Measurements from ENCODE around the gene PPIA. TPM values are rescaled to one million over a fixed set of nuclear protein-coding genes. Genes with fewer than 3 reads are reported as not detected.
A peak's percentile ranks its signal among the peaks of the same experiment; 100 is the strongest.
"Not testable (repeated sequence)": the region's sequence is repeated elsewhere in the genome, so short reads cannot be mapped to it uniquely, and the experiment has no call there.

The PPIA gene
- total RNA-seq, 1 experiment from 2014 or later: 4,122 TPM

- Histone ChIP-seq H3K4me3 (ENCODE audit: insufficient read depth, low read depth, low read length) (no peak overlapping the region), H3K27me3 (ENCODE audit: control insufficient read depth, insufficient read depth, low read length) (no peaks in the 10 kb centered on the region), H3K36me3 (replicated peaks; ENCODE audit: control insufficient read depth, insufficient read depth, low read length) (peaks cover 32% of the 10 kb centered on the region)
- no peak for DNase-seq
Observed at GRCh38 chr7:44768628-44769371, 27.7 kb upstream of the PPIA start.

GRCh38 chr7:44769376-44769775 lies 27.1 kb upstream of the PPIA start:
- Histone ChIP-seq H3K27me3 (ENCODE audit: control insufficient read depth, insufficient read depth, low read length) (no peaks in the 10 kb centered on the region), H3K4me3 (ENCODE audit: insufficient read depth, low read depth, low read length) (no peak overlapping the region), H3K36me3 (replicated peaks; ENCODE audit: control insufficient read depth, insufficient read depth, low read length) (peaks cover 26% of the 10 kb centered on the region)
- DNase-seq: peak; percentile 41

- no peak for DNase-seq
- Histone ChIP-seq H3K27me3 (ENCODE audit: control insufficient read depth, insufficient read depth, low read length) (no peaks in the 10 kb centered on the region), H3K4me3 (ENCODE audit: insufficient read depth, low read depth, low read length) (no peak overlapping the region), H3K36me3 (replicated peaks; ENCODE audit: control insufficient read depth, insufficient read depth, low read length) (peaks cover 22% of the 10 kb centered on the region)
Observed at GRCh38 chr7:44769776-44770294, 26.6 kb upstream of the PPIA start.

GRCh38 chr7:44771358-44771757 lies 25.1 kb upstream of the PPIA start:
- no peaks in the 10 kb centered on the region for H3K27me3 ChIP-seq (ENCODE audit: control insufficient read depth, insufficient read depth, low read length)
- DNase-seq: no peak
- H3K36me3 ChIP-seq (replicated peaks; ENCODE audit: control insufficient read depth, insufficient read depth, low read length): peaks cover 11% of the 10 kb centered on the region
- H3K4me3 ChIP-seq (ENCODE audit: insufficient read depth, low read depth, low read length): no peak overlapping the region

GRCh38 chr7:44772440-44772839 lies 24.0 kb upstream of the PPIA start:
- DNase-seq: peak; percentile 16
- Histone ChIP-seq H3K27me3 (ENCODE audit: control insufficient read depth, insufficient read depth, low read length) (no peaks in the 10 kb centered on the region), H3K36me3 (replicated peaks; ENCODE audit: control insufficient read depth, insufficient read depth, low read length) (peaks cover 4% of the 10 kb centered on the region), H3K4me3 (ENCODE audit: insufficient read depth, low read depth, low read length) (no peak overlapping the region)

GRCh38 chr7:44772867-44773266 lies 23.6 kb upstream of the PPIA start:
- no peaks in the 10 kb centered on the region for H3K27me3 ChIP-seq (ENCODE audit: control insufficient read depth, insufficient read depth, low read length)
- H3K4me3 ChIP-seq (ENCODE audit: insufficient read depth, low read depth, low read length): no peak overlapping the region
- no peak for DNase-seq
- H3K36me3 ChIP-seq (replicated peaks; ENCODE audit: control insufficient read depth, insufficient read depth, low read length): peaks cover under 1% of the 10 kb centered on the region; the same call in 1 of the 2 replicates

GRCh38 chr7:44774486-44774885 lies 22.0 kb upstream of the PPIA start:
- not testable (repeated sequence) for H3K27me3 ChIP-seq (ENCODE audit: control insufficient read depth, insufficient read depth, low read length); DNase-seq; H3K36me3 ChIP-seq (replicated peaks; ENCODE audit: control insufficient read depth, insufficient read depth, low read length); H3K4me3 ChIP-seq (ENCODE audit: insufficient read depth, low read depth, low read length)

- Histone ChIP-seq H3K4me3 (ENCODE audit: insufficient read depth, low read depth, low read length) (no peak overlapping the region), H3K27me3 (ENCODE audit: control insufficient read depth, insufficient read depth, low read length) (no peaks in the 10 kb centered on the region), H3K36me3 (replicated peaks; ENCODE audit: control insufficient read depth, insufficient read depth, low read length) (no peaks in the 10 kb centered on the region)
- DNase-seq: peak; percentile 14
Observed at GRCh38 chr7:44775383-44776107, 20.9 kb upstream of the PPIA start.

GRCh38 chr7:44776211-44776610 lies 20.3 kb upstream of the PPIA start:
- DNase-seq: peak; percentile 20
- Histone ChIP-seq H3K4me3 (ENCODE audit: insufficient read depth, low read depth, low read length) (no peak overlapping the region), H3K36me3 (replicated peaks; ENCODE audit: control insufficient read depth, insufficient read depth, low read length) (no peaks in the 10 kb centered on the region), H3K27me3 (ENCODE audit: control insufficient read depth, insufficient read depth, low read length) (no peaks in the 10 kb centered on the region)

- no peaks in the 10 kb centered on the region for H3K27me3 ChIP-seq (ENCODE audit: control insufficient read depth, insufficient read depth, low read length)
- no peak overlapping the region for H3K4me3 ChIP-seq (ENCODE audit: insufficient read depth, low read depth, low read length)
- DNase-seq: no peak
- H3K36me3 ChIP-seq (replicated peaks; ENCODE audit: control insufficient read depth, insufficient read depth, low read length): no peaks in the 10 kb centered on the region
Observed at GRCh38 chr7:44782460-44782859, 14.0 kb upstream of the PPIA start.

GRCh38 chr7:44783407-44783806 lies 13.1 kb upstream of the PPIA start:
- H3K27me3 ChIP-seq (ENCODE audit: control insufficient read depth, insufficient read depth, low read length): no peaks in the 10 kb centered on the region

GRCh38 chr7:44784364-44784763 lies 12.1 kb upstream of the PPIA start:
- DNase-seq: no peak
- Histone ChIP-seq H3K4me3 (ENCODE audit: insufficient read depth, low read depth, low read length) (no peak overlapping the region), H3K36me3 (replicated peaks; ENCODE audit: control insufficient read depth, insufficient read depth, low read length) (no peaks in the 10 kb centered on the region), H3K27me3 (ENCODE audit: control insufficient read depth, insufficient read depth, low read length) (no peaks in the 10 kb centered on the region)

More at GRCh38 chr7:44783407-44783806, 13.1 kb upstream of the PPIA start:
- Histone ChIP-seq H3K36me3 (replicated peaks; ENCODE audit: control insufficient read depth, insufficient read depth, low read length) (no peaks in the 10 kb centered on the region), H3K4me3 (ENCODE audit: insufficient read depth, low read depth, low read length) (no peak overlapping the region)
- no peak for DNase-seq

GRCh38 chr7:44785218-44785617 lies 11.3 kb upstream of the PPIA start:
- H3K36me3 ChIP-seq (replicated peaks; ENCODE audit: control insufficient read depth, insufficient read depth, low read length); H3K4me3 ChIP-seq (ENCODE audit: insufficient read depth, low read depth, low read length); H3K27me3 ChIP-seq (ENCODE audit: control insufficient read depth, insufficient read depth, low read length); DNase-seq: not testable (repeated sequence)

- no peak overlapping the region for H3K4me3 ChIP-seq (ENCODE audit: insufficient read depth, low read depth, low read length)
- H3K36me3 ChIP-seq (replicated peaks; ENCODE audit: control insufficient read depth, insufficient read depth, low read length): no peaks in the 10 kb centered on the region
- peak; percentile 52 for DNase-seq
- H3K27me3 ChIP-seq (ENCODE audit: control insufficient read depth, insufficient read depth, low read length): no peaks in the 10 kb centered on the region
Observed at GRCh38 chr7:44787041-44787440, 9.4 kb upstream of the PPIA start.

- no peaks in the 10 kb centered on the region for H3K27me3 ChIP-seq (ENCODE audit: control insufficient read depth, insufficient read depth, low read length)
- H3K36me3 ChIP-seq (replicated peaks; ENCODE audit: control insufficient read depth, insufficient read depth, low read length): no peaks in the 10 kb centered on the region
- no peak overlapping the region for H3K4me3 ChIP-seq (ENCODE audit: insufficient read depth, low read depth, low read length)
- no peak for DNase-seq
Observed at GRCh38 chr7:44787762-44788161, 8.7 kb upstream of the PPIA start.
